Adrenal gland (tissue), 5 donors: ENCODE data around the gene SOX1.

ENCODE experiments used
- CTCF ChIP-seq, 6 experiments: fragments of 450-650 bp in 4 of 6; fragments of 200-600 bp in 2 of 6; sonication (generic) in 1 of 6; IDR thresholded peaks; 1 replicate in 5 of 6; 2 replicates in 1 of 6; pipeline versions ENCODE4 v1.5.1 to v1.8.0; 2016 to 2021; ENCODE audit warnings: antibody characterized with exemption in 6 of 6, mild to moderate bottlenecking in 2 of 6, moderate library complexity in 1 of 6
- POLR2A ChIP-seq, 2 donors: fragments of 450-650 bp; IDR thresholded peaks; one replicate each; pipeline ENCODE4 v1.6.1; 2017; ENCODE audit warnings: antibody characterized with exemption in 2 of 2, mild to moderate bottlenecking in 2 of 2, moderate library complexity in 1 of 2
- donor health status: DM: no; HTN: no; CAD: no.

- TF ChIP-seq POLR2A (IDR thresholded peaks at IDR 0.05) (no peak), CTCF (IDR thresholded peaks at IDR 0.05) (no peak)
These were observed 38.9 kb downstream of the SOX1 start for GRCh38 chr13:112105892-112106291.
